H9 (cell line): ENCODE measurements around the gene GAMT. TPM values are rescaled to one million over a fixed set of nuclear protein-coding genes. Genes with fewer than 3 reads are reported as not detected.

Source experiments
- DNase-seq: peaks from one replicate; pipeline ENCODE4 v3.0.0-alpha.2; 2017
- H2AFZ ChIP-seq: one replicate; pipeline ENCODE4 v1.6.1; 2013; ENCODE audit warnings: mild to moderate bottlenecking, low read length, control low read depth, moderate library complexity
- H2AK5ac ChIP-seq: 2 replicates; pipeline ENCODE4 v1.6.1; 2013; ENCODE audit warnings: low read length, control low read depth, mixed read lengths; ENCODE audit not compliant: insufficient read length
- H2BK120ac ChIP-seq: one replicate; pipeline ENCODE4 v1.6.1; 2013; ENCODE audit warnings: low read depth, mild to moderate bottlenecking, low read length, control low read depth, inconsistent platforms; ENCODE audit not compliant: poor library complexity, severe bottlenecking
- H2BK12ac ChIP-seq: 2 replicates; pipeline ENCODE4 v1.6.1; 2013; ENCODE audit warnings: low read length, control low read depth, mixed read lengths, low read depth; ENCODE audit not compliant: insufficient read length
- H2BK15ac ChIP-seq: 2 replicates; pipeline ENCODE4 v1.6.1; 2013; ENCODE audit warnings: low read depth, low read length, control low read depth
- H2BK20ac ChIP-seq: one replicate; pipeline ENCODE4 v1.6.1; 2013; ENCODE audit warnings: low read depth, mild to moderate bottlenecking, low read length, control low read depth, inconsistent platforms; ENCODE audit not compliant: poor library complexity, severe bottlenecking
- H2BK5ac ChIP-seq: 2 replicates; pipeline ENCODE4 v1.6.1; 2013; ENCODE audit warnings: low read length, control low read depth, mixed read lengths; ENCODE audit not compliant: insufficient read length
- H3K14ac ChIP-seq: 2 replicates; pipeline ENCODE4 v1.6.1; 2013; ENCODE audit warnings: low read length, control low read depth; ENCODE audit not compliant: insufficient read depth
- H3K18ac ChIP-seq: 2 replicates; pipeline ENCODE4 v1.6.1; 2013; ENCODE audit warnings: low read depth, mild to moderate bottlenecking, mixed read lengths, low read length, control low read depth; ENCODE audit not compliant: insufficient read length
- H3K23ac ChIP-seq: 2 replicates; pipeline ENCODE4 v1.6.1; 2013; ENCODE audit warnings: low read length, control low read depth, mixed read lengths, low read depth; ENCODE audit not compliant: insufficient read length
- H3K23me2 ChIP-seq: 2 replicates; pipeline ENCODE4 v1.6.1; 2013; ENCODE audit warnings: low read depth, mild to moderate bottlenecking, mixed read lengths, low read length, control low read depth; ENCODE audit not compliant: insufficient read length, poor library complexity, severe bottlenecking
- H3K27ac ChIP-seq: 2 replicates; pipeline ENCODE4 v1.5.1; 2013; ENCODE audit warnings: low read length, control low read depth, mixed read lengths, low read depth; ENCODE audit not compliant: insufficient read length
- H3K27me3 ChIP-seq: 2 replicates; pipeline ENCODE4 v1.6.1; 2013; ENCODE audit warnings: low read length, control low read depth, inconsistent platforms; ENCODE audit not compliant: insufficient read depth
- H3K4ac ChIP-seq: 2 replicates; pipeline ENCODE4 v1.6.1; 2013; ENCODE audit warnings: low read depth, mild to moderate bottlenecking, control low read depth, inconsistent platforms, low read length, moderate library complexity
- H3K4me1 ChIP-seq: 2 replicates; pipeline ENCODE4 v1.6.1; 2013; ENCODE audit warnings: low read length, control low read depth, inconsistent platforms; ENCODE audit not compliant: insufficient read depth
- H3K4me2 ChIP-seq: 2 replicates; pipeline ENCODE4 v1.6.1; 2013; ENCODE audit warnings: low read length, control low read depth, mixed read lengths; ENCODE audit not compliant: insufficient read length, insufficient read depth
- H3K56ac ChIP-seq: 2 replicates; pipeline ENCODE4 v1.6.1; 2013; ENCODE audit warnings: low read depth, mild to moderate bottlenecking, mixed read lengths, low read length, control low read depth; ENCODE audit not compliant: insufficient read length
- H3K79me1 ChIP-seq: 2 replicates; pipeline ENCODE4 v1.6.1; 2013; ENCODE audit warnings: low read depth, mild to moderate bottlenecking, moderate library complexity, low read length, control low read depth, inconsistent platforms; ENCODE audit not compliant: insufficient read depth, poor library complexity, severe bottlenecking
- H3K79me2 ChIP-seq: 2 replicates; pipeline ENCODE4 v1.6.1; 2013; ENCODE audit warnings: low read length, control low read depth, inconsistent platforms; ENCODE audit not compliant: insufficient read depth
- H3K9ac ChIP-seq: 2 replicates; pipeline ENCODE4 v1.6.1; 2013; ENCODE audit warnings: low read length, control low read depth, mixed read lengths; ENCODE audit not compliant: insufficient read length; ENCODE audit errors: extremely low read depth
- H3K9me3 ChIP-seq: one replicate; pipeline ENCODE4 v1.6.1; 2013; ENCODE audit warnings: low read depth, low read length, inconsistent platforms; ENCODE audit not compliant: control insufficient read depth
- H3T11ph ChIP-seq: one replicate; pipeline ENCODE4 v1.6.1; 2013; ENCODE audit warnings: mild to moderate bottlenecking, low read length, control low read depth, inconsistent platforms
- H4K20me1 ChIP-seq: one replicate; pipeline ENCODE4 v1.6.1; 2013; ENCODE audit not compliant: control insufficient read depth, insufficient read length, insufficient read depth
- H4K5ac ChIP-seq: 2 replicates; pipeline ENCODE4 v1.6.1; 2013; ENCODE audit warnings: low read depth, mild to moderate bottlenecking, mixed read lengths, low read length, control low read depth; ENCODE audit not compliant: insufficient read length
- H4K8ac ChIP-seq: replicated peaks from 2 replicates; pipeline ENCODE4 v1.6.1; 2013; ENCODE audit warnings: low read length, control low read depth, mixed read lengths, low read depth; ENCODE audit not compliant: insufficient read length
- H4K91ac ChIP-seq: 2 replicates; pipeline ENCODE4 v1.6.1; 2013; ENCODE audit warnings: low read depth, mild to moderate bottlenecking, moderate library complexity, mixed read lengths, low read length, control low read depth; ENCODE audit not compliant: insufficient read length
- H3K27ac Mint-ChIP-seq, 3 experiments: 2 replicates in 2 of 3; 3 replicates in 1 of 3; pipeline ENCODE4 v1.8.0; 2020 to 2021; ENCODE audit warnings: mixed read lengths in 3 of 3, mild to moderate bottlenecking in 1 of 3, moderate library complexity in 1 of 3
- H3K27me3 Mint-ChIP-seq: 2 replicates; pipeline ENCODE4 v1.8.0; 2021; ENCODE audit warnings: low read depth, mild to moderate bottlenecking, moderate library complexity, mixed read lengths
- H3K36me3 Mint-ChIP-seq, 3 experiments: 2 replicates in 2 of 3; 3 replicates in 1 of 3; pipeline ENCODE4 v1.8.0; 2020 to 2021; ENCODE audit warnings: low read depth in 3 of 3, mixed read lengths in 3 of 3; ENCODE audit not compliant: insufficient read depth in 1 of 3
- H3K4me1 Mint-ChIP-seq, 2 experiments: 2 replicates each; pipeline ENCODE4 v1.8.0; 2020; ENCODE audit warnings: mixed read lengths in 2 of 2
- H3K4me3 Mint-ChIP-seq, 2 experiments: 2 replicates in 1 of 2; 3 replicates in 1 of 2; pipeline ENCODE4 v1.8.0; 2020 to 2021; ENCODE audit warnings: mild to moderate bottlenecking in 2 of 2, mixed read lengths in 2 of 2, moderate library complexity in 1 of 2
- H3K9me3 Mint-ChIP-seq, 2 experiments: 2 replicates in 1 of 2; 3 replicates in 1 of 2; pipeline ENCODE4 v1.8.0; 2020; ENCODE audit warnings: mild to moderate bottlenecking in 2 of 2, mixed read lengths in 2 of 2, moderate library complexity in 1 of 2
- CTCF ChIP-seq: fragments of 200-600 bp; sonication (generic); conservative IDR thresholded peaks from 3 replicates; pipeline ENCODE4 v1.8.0; 2021; ENCODE audit warnings: antibody characterized with exemption, mild to moderate bottlenecking
- WGBS: extraction: QIAGEN DNeasy Blood & Tissue Kit; methylation state at CpG from one replicate; pipeline ENCODE4 v1.1.7; 2013; ENCODE audit warnings: missing lambda C conversion rate, low lambda C conversion rate, mixed read lengths; ENCODE audit not compliant: insufficient read length; ENCODE audit errors: extremely low coverage; 5-methylcytosine and 5-hydroxymethylcytosine counted together
- total RNA-seq: library from RNA; stranded (reverse); gene quantifications from 2 replicates; pipeline ENCODE4 v1.2.1, GENCODE V29; 2021

GAMT gene
- total RNA-seq, 1 experiment from 2014 or later = 26.6 TPM

GRCh38 chr19:1428738-1429391 lies 27.5 kb upstream of the GAMT start:
- Histone ChIP-seq H3K23me2 (peaks cover 1% of the 10 kb centered on the region), H2BK120ac (no peak overlapping the region), H3K4ac (no peak overlapping the region), H3K27ac (no peak overlapping the region), H4K91ac (no peak overlapping the region), H2BK15ac (no peak overlapping the region), H3K79me2 (no peaks in the 10 kb centered on the region), H2AFZ (no peak overlapping the region), H4K8ac (no peak overlapping the region), H2BK5ac (no peak overlapping the region), H3K9me3 (no peaks in the 10 kb centered on the region), H2AK5ac (no peak overlapping the region), H3K9ac (no peak overlapping the region), H3K14ac (no peak overlapping the region), H3K23ac (no peak overlapping the region), H3K4me1 (no peaks in the 10 kb centered on the region), H2BK20ac (no peak overlapping the region), H3K56ac (no peak overlapping the region), H3T11ph (no peak overlapping the region), H3K79me1 (no peaks in the 10 kb centered on the region), H2BK12ac (no peak overlapping the region), H3K18ac (no peak overlapping the region), H3K4me2 (no peak overlapping the region), H3K27me3 (no peaks in the 10 kb centered on the region), H4K20me1 (no peaks in the 10 kb centered on the region), H4K5ac (no peak overlapping the region)
- Mint-ChIP-seq H3K4me1 (0 out of 4 replicates have a peak, but pooled peaks cover 0 to 6% of the 10 kb centered on the region in 2 experiments), H3K4me3 (no peak overlapping the region), H3K27ac (no peak overlapping the region; a peak in 1 of 7 replicates), H3K9me3 (no peaks in the 10 kb centered on the region), H3K27me3 (no peaks in the 10 kb centered on the region), H3K36me3 (peaks cover 19 to 77% (median 59%) of the 10 kb centered on the region in 3 experiments; a peak in 6 of 7 replicates)
- WGBS = no CpG with 5 or more reads among the region's 41 CpGs
- no peak for DNase-seq
- TF ChIP-seq CTCF = no peak
